DOHH2 (cell line): ENCODE results near the gene MLXIP.

ENCODE experiments used
- H3F3A ChIP-seq: fragments of 200-600 bp; sonication (generic), shearing (Covaris generic); 2 replicates; pipeline ENCODE4 v1.6.0; 2016; ENCODE audit warnings: antibody characterized with exemption, mild to moderate bottlenecking; ENCODE audit not compliant: control insufficient read depth, insufficient read depth
- H3K27ac ChIP-seq: fragments of 200-600 bp; sonication (generic); 2 replicates; pipeline ENCODE4 v1.5.1; 2014; ENCODE audit warnings: low read depth, mild to moderate bottlenecking, low read length, moderate library complexity
- H3K27me3 ChIP-seq: fragments of 200-600 bp; sonication (generic); 2 replicates; pipeline ENCODE4 v1.6.1; 2014; ENCODE audit warnings: mild to moderate bottlenecking, low read length, mixed read lengths; ENCODE audit not compliant: control insufficient read depth
- H3K36me3 ChIP-seq: fragments of 200-600 bp; sonication (generic); 2 replicates; pipeline ENCODE4 v1.6.1; 2014; ENCODE audit warnings: mild to moderate bottlenecking, low read length, moderate library complexity, mixed read lengths; ENCODE audit not compliant: control insufficient read depth
- H3K4me1 ChIP-seq: fragments of 200-600 bp; sonication (generic); 2 replicates; pipeline ENCODE4 v1.6.1; 2014; ENCODE audit warnings: mild to moderate bottlenecking, low read length, mixed read lengths; ENCODE audit not compliant: control insufficient read depth
- H3K4me2 ChIP-seq: fragments of 200-600 bp; sonication (generic); 2 replicates; pipeline ENCODE4 v1.6.0; 2014; ENCODE audit warnings: mild to moderate bottlenecking, low read length, moderate library complexity
- H3K4me3 ChIP-seq: fragments of 200-600 bp; sonication (generic); 2 replicates; pipeline ENCODE4 v1.5.1; 2014; ENCODE audit warnings: mild to moderate bottlenecking, low read length, mixed read lengths
- H3K79me2 ChIP-seq: fragments of 200-600 bp; sonication (generic); 2 replicates; pipeline ENCODE4 v1.6.1; 2014; ENCODE audit warnings: mild to moderate bottlenecking, low read length, mixed read lengths; ENCODE audit not compliant: control insufficient read depth
- H3K9me2 ChIP-seq: fragments of 200-600 bp; sonication (generic); replicated peaks from 2 replicates; pipeline ENCODE4 v1.6.1; 2014; ENCODE audit warnings: mild to moderate bottlenecking, low read length, mixed read lengths; ENCODE audit not compliant: control insufficient read depth
- H3K9me3 ChIP-seq: fragments of 200-600 bp; sonication (generic); 2 replicates; pipeline ENCODE4 v1.6.1; 2014; ENCODE audit warnings: antibody characterized with exemption, low read length, mixed read lengths; ENCODE audit not compliant: control insufficient read depth, insufficient read depth
- H4K20me1 ChIP-seq: fragments of 200-600 bp; sonication (generic); 2 replicates; pipeline ENCODE4 v1.6.0; 2014; ENCODE audit warnings: low read depth, mild to moderate bottlenecking, antibody characterized with exemption, low read length, moderate library complexity; ENCODE audit not compliant: control insufficient read depth, insufficient read depth
- CTCF ChIP-seq: fragments of 200-600 bp; sonication (generic); IDR thresholded peaks from one replicate; pipeline ENCODE4 v1.5.1; 2014; ENCODE audit warnings: antibody characterized with exemption, mild to moderate bottlenecking, low read depth, low read length; ENCODE audit not compliant: poor library complexity, severe bottlenecking
- EZH2phosphoT487 ChIP-seq: fragments of 200-600 bp; sonication (generic); IDR thresholded peaks from 2 replicates; pipeline ENCODE4 v1.6.1; 2017; ENCODE audit warnings: borderline replicate concordance, mild to moderate bottlenecking, antibody characterized with exemption, low read length, moderate library complexity, mixed read lengths

MLXIP gene

GRCh38 chr12:122125452-122126341, 47.1 kb downstream of the MLXIP start:
- H3K27me3 ChIP-seq, result no peaks in the 10 kb centered on the region
- H3K9me2 ChIP-seq, result no peaks in the 10 kb centered on the region
- H3K4me3 ChIP-seq, result no peak overlapping the region
- no peaks in the 10 kb centered on the region; the same call in 1 of the 2 replicates for H3F3A ChIP-seq
- no peak overlapping the region for H3K27ac ChIP-seq
- H3K4me2 ChIP-seq, result no peak overlapping the region
- peaks cover 30% of the 10 kb centered on the region for H3K4me1 ChIP-seq
- H3K36me3 ChIP-seq, result peaks cover 40% of the 10 kb centered on the region
- TF ChIP-seq CTCF (no peak), EZH2phosphoT487 (no peak)
- H4K20me1 ChIP-seq, result no peaks in the 10 kb centered on the region
- H3K79me2 ChIP-seq, result peaks cover 50% of the 10 kb centered on the region
- no peaks in the 10 kb centered on the region for H3K9me3 ChIP-seq

- H4K20me1 ChIP-seq, result no peaks in the 10 kb centered on the region
- no peak overlapping the region for H3K27ac ChIP-seq
- peaks cover 46% of the 10 kb centered on the region for H3K36me3 ChIP-seq
Observed at GRCh38 chr12:122126342-122126635, 47.7 kb downstream of the MLXIP start.

DNA sequence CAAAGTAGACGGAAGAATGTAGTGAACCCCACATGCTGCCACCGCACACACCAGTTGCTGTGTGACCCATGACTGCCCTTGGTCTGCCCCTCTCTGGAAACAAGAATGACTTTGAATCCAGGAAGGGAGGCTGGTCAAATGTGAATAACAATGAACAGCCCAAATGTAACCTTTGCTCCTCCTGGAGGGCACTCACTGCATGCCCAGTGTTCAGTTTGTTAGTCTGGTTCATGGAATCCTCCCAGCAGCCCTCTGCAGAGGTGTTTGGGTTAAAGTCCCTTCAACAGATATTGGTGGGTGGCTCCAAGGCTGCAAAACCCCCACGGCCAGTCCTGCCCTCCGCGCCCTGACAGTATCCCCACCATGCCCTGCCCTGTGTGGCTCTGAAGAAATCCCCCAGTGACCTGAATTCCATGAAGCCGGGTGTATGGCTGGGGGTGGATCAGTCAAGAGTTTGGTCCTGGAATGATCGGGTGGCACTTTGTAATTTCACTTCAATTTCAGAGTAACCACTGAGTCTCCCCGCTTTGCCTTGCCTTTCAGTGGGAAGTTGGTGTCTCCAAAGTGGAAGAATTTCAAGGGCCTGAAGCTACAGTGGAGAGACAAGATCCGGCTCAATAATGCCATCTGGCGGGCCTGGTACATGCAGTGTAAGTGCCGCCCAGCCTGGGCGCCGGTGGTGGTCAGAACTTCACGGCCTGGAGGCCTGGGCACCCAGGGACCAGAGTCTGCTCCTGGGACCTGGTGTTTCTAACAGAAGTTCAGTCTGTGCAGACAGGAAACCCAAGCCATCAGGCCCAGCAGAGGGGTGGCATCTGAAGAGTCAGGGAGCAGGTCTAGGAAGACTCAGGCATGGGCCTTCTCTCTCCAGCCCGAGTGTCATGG, 48.4 kb downstream of the MLXIP start:
- Histone ChIP-seq H3K27me3 (no peaks in the 10 kb centered on the region), H3K36me3 (peaks cover 51% of the 10 kb centered on the region), H3K9me3 (no peaks in the 10 kb centered on the region), H3K4me1 (peaks cover 30% of the 10 kb centered on the region), H3K4me2 (no peak overlapping the region), H4K20me1 (no peaks in the 10 kb centered on the region), H3F3A (no peaks in the 10 kb centered on the region), H3K9me2 (no peaks in the 10 kb centered on the region), H3K4me3 (no peak overlapping the region), H3K79me2 (peaks cover 43% of the 10 kb centered on the region), H3K27ac (no peak overlapping the region)
- TF ChIP-seq EZH2phosphoT487, result no peak
- no peak for TF ChIP-seq CTCF

More at GRCh38 chr12:122126342-122126635, 47.7 kb downstream of the MLXIP start:
- no peak overlapping the region for H3K4me2 ChIP-seq
- H3K9me2 ChIP-seq, result no peaks in the 10 kb centered on the region
- no peaks in the 10 kb centered on the region; the same call in 1 of the 2 replicates for H3F3A ChIP-seq
- peaks cover 30% of the 10 kb centered on the region for H3K4me1 ChIP-seq
- H3K79me2 ChIP-seq, result peaks cover 49% of the 10 kb centered on the region
- H3K9me3 ChIP-seq, result no peaks in the 10 kb centered on the region
- no peak overlapping the region for H3K4me3 ChIP-seq
- TF ChIP-seq CTCF, result no peak
- TF ChIP-seq EZH2phosphoT487, result no peak
- H3K27me3 ChIP-seq, result no peaks in the 10 kb centered on the region
